WTC11 (cell line): Measurements from ENCODE around the gene MED23.

Source experiments
- ELF4 ChIP-seq: sonication (generic); formaldehyde crosslinking; IDR thresholded peaks from 2 replicates; pipeline ENCODE4 v1.8.1; 2022; ENCODE audit warnings: low read depth, mild to moderate bottlenecking, moderate library complexity, missing genetic modification reagents
- RELA ChIP-seq: sonication (generic); formaldehyde crosslinking; IDR thresholded peaks from 2 replicates; pipeline ENCODE4 v1.8.1; 2022; ENCODE audit warnings: missing genetic modification reagents, mild to moderate bottlenecking, borderline replicate concordance
- SP1 ChIP-seq: sonication (generic); formaldehyde crosslinking; conservative IDR thresholded peaks from 2 replicates; pipeline ENCODE4 v1.8.1; 2022; ENCODE audit warnings: missing genetic modification reagents
- TEAD4 ChIP-seq: sonication (generic); formaldehyde crosslinking; IDR thresholded peaks from 2 replicates; pipeline ENCODE4 v1.8.0; 2022; ENCODE audit warnings: mild to moderate bottlenecking, missing genetic modification reagents
- ZNF512 ChIP-seq: sonication (generic); formaldehyde crosslinking; IDR thresholded peaks from 2 replicates; pipeline ENCODE4 v1.8.1; 2022; ENCODE audit warnings: missing genetic modification reagents, borderline replicate concordance
- TF ChIP-seq, protein P1 (sequence below): fragments of 200-600 bp; IDR thresholded peaks from 2 replicates; pipeline ENCODE4 v1.8.0; 2022; ENCODE audit warnings: antibody characterized with exemption
- TF ChIP-seq, protein P2 (sequence below): sonication (generic); formaldehyde crosslinking; IDR thresholded peaks from 2 replicates; pipeline ENCODE4 v1.8.0; 2022; ENCODE audit warnings: missing genetic modification reagents

- TF ChIP-seq, protein P1, sequence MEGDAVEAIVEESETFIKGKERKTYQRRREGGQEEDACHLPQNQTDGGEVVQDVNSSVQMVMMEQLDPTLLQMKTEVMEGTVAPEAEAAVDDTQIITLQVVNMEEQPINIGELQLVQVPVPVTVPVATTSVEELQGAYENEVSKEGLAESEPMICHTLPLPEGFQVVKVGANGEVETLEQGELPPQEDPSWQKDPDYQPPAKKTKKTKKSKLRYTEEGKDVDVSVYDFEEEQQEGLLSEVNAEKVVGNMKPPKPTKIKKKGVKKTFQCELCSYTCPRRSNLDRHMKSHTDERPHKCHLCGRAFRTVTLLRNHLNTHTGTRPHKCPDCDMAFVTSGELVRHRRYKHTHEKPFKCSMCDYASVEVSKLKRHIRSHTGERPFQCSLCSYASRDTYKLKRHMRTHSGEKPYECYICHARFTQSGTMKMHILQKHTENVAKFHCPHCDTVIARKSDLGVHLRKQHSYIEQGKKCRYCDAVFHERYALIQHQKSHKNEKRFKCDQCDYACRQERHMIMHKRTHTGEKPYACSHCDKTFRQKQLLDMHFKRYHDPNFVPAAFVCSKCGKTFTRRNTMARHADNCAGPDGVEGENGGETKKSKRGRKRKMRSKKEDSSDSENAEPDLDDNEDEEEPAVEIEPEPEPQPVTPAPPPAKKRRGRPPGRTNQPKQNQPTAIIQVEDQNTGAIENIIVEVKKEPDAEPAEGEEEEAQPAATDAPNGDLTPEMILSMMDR = no peak
- no peak for TF ChIP-seq ZNF512
- TF ChIP-seq RELA (CRISPR knock-in tag) = no peak
- TF ChIP-seq ELF4 (CRISPR knock-in tag) = no peak
- TF ChIP-seq, protein P2, sequence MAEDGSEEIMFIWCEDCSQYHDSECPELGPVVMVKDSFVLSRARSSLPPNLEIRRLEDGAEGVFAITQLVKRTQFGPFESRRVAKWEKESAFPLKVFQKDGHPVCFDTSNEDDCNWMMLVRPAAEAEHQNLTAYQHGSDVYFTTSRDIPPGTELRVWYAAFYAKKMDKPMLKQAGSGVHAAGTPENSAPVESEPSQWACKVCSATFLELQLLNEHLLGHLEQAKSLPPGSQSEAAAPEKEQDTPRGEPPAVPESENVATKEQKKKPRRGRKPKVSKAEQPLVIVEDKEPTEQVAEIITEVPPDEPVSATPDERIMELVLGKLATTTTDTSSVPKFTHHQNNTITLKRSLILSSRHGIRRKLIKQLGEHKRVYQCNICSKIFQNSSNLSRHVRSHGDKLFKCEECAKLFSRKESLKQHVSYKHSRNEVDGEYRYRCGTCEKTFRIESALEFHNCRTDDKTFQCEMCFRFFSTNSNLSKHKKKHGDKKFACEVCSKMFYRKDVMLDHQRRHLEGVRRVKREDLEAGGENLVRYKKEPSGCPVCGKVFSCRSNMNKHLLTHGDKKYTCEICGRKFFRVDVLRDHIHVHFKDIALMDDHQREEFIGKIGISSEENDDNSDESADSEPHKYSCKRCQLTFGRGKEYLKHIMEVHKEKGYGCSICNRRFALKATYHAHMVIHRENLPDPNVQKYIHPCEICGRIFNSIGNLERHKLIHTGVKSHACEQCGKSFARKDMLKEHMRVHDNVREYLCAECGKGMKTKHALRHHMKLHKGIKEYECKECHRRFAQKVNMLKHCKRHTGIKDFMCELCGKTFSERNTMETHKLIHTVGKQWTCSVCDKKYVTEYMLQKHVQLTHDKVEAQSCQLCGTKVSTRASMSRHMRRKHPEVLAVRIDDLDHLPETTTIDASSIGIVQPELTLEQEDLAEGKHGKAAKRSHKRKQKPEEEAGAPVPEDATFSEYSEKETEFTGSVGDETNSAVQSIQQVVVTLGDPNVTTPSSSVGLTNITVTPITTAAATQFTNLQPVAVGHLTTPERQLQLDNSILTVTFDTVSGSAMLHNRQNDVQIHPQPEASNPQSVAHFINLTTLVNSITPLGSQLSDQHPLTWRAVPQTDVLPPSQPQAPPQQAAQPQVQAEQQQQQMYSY (CRISPR knock-in tag) = no peak
- no peak for TF ChIP-seq TEAD4 (CRISPR knock-in tag)
- TF ChIP-seq SP1 (CRISPR knock-in tag) = no peak
Observed at GRCh38 chr6:131548441-131548840, 79.6 kb downstream of the MED23 start.
